Loucy (cell line): ENCODE results near the gene CYP4V2.

Experiments used
- CTCF ChIP-seq: fragments of 200-600 bp; sonication (generic); conservative IDR thresholded peaks from 2 replicates; pipeline ENCODE4 v1.5.1; 2014; ENCODE audit warnings: mild to moderate bottlenecking, antibody characterized with exemption, low read length
- EZH2phosphoT487 ChIP-seq: fragments of 200-600 bp; IDR thresholded peaks from 2 replicates; pipeline ENCODE4 v1.6.1; 2018; ENCODE audit warnings: antibody characterized with exemption, mild to moderate bottlenecking, moderate library complexity, borderline replicate concordance

- no peak for TF ChIP-seq CTCF
- TF ChIP-seq EZH2phosphoT487: no peak
These were observed 22.6 kb upstream of the CYP4V2 start for GRCh38 chr4:186168750-186169149.
